ENCODE measurements around the gene RPL15. TPM values are rescaled to one million over a fixed set of nuclear protein-coding genes. Genes with fewer than 3 reads are reported as not detected.

Gene RPL15
- total and polyA plus RNA-seq, 4 donors, result 604 to 1,364 (median 1,055) TPM

GRCh38 chr3:23938688-23939087 lies 21.8 kb downstream of the RPL15 start:
- Histone ChIP-seq H3K9me3 (ENCODE audit: control insufficient read depth in 4 of 4, low read length in 3 of 4) (peaks cover 0 to 2% (median 0%) of the 10 kb centered on the region in 4 donors), H3K27me3 (ENCODE audit: control insufficient read depth in 4 of 4, insufficient read depth in 4 of 4, low read length in 3 of 4) (no peaks in the 10 kb centered on the region), H3K9ac (ENCODE audit: low read depth in 1 of 2, low read length in 2 of 2) (no peak overlapping the region), H3K36me3 (ENCODE audit: control insufficient read depth in 4 of 4, insufficient read depth in 3 of 4, low read depth in 1 of 4, low read length in 3 of 4) (no peaks in the 10 kb centered on the region), H3K27ac (ENCODE audit: low read depth in 1 of 2, low read length in 2 of 2) (no peak overlapping the region), H3K4me3 (ENCODE audit: low read depth in 1 of 3, low read length in 3 of 3) (no peak overlapping the region), H3K4me1 (ENCODE audit: control insufficient read depth in 4 of 4, insufficient read depth in 4 of 4, low read length in 3 of 4) (peaks cover 0 to 1% (median 0%) of the 10 kb centered on the region in 4 donors)
- TF ChIP-seq HNF4G (IDR thresholded peaks at IDR 0.05) (no peak), SP1 (IDR thresholded peaks at IDR 0.05) (no peak), EGR1 (IDR thresholded peaks at IDR 0.05; ENCODE audit: low read depth in 2 of 2) (no peak), JUND (IDR thresholded peaks at IDR 0.05) (no peak), FOXA1 (IDR thresholded peaks at IDR 0.05) (no peak), RXRA (IDR thresholded peaks at IDR 0.05) (no peak), ATF3 (IDR thresholded peaks at IDR 0.05) (no peak)
- TF ChIP-seq, protein P1, sequence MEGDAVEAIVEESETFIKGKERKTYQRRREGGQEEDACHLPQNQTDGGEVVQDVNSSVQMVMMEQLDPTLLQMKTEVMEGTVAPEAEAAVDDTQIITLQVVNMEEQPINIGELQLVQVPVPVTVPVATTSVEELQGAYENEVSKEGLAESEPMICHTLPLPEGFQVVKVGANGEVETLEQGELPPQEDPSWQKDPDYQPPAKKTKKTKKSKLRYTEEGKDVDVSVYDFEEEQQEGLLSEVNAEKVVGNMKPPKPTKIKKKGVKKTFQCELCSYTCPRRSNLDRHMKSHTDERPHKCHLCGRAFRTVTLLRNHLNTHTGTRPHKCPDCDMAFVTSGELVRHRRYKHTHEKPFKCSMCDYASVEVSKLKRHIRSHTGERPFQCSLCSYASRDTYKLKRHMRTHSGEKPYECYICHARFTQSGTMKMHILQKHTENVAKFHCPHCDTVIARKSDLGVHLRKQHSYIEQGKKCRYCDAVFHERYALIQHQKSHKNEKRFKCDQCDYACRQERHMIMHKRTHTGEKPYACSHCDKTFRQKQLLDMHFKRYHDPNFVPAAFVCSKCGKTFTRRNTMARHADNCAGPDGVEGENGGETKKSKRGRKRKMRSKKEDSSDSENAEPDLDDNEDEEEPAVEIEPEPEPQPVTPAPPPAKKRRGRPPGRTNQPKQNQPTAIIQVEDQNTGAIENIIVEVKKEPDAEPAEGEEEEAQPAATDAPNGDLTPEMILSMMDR (IDR thresholded peaks at IDR 0.05; ENCODE audit: low read depth, low read length, missing input control), result no peak
- TF ChIP-seq, protein P2, sequence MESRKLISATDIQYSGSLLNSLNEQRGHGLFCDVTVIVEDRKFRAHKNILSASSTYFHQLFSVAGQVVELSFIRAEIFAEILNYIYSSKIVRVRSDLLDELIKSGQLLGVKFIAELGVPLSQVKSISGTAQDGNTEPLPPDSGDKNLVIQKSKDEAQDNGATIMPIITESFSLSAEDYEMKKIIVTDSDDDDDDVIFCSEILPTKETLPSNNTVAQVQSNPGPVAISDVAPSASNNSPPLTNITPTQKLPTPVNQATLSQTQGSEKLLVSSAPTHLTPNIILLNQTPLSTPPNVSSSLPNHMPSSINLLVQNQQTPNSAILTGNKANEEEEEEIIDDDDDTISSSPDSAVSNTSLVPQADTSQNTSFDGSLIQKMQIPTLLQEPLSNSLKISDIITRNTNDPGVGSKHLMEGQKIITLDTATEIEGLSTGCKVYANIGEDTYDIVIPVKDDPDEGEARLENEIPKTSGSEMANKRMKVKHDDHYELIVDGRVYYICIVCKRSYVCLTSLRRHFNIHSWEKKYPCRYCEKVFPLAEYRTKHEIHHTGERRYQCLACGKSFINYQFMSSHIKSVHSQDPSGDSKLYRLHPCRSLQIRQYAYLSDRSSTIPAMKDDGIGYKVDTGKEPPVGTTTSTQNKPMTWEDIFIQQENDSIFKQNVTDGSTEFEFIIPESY (IDR thresholded peaks at IDR 0.05), result no peak
- TF ChIP-seq, protein P3, sequence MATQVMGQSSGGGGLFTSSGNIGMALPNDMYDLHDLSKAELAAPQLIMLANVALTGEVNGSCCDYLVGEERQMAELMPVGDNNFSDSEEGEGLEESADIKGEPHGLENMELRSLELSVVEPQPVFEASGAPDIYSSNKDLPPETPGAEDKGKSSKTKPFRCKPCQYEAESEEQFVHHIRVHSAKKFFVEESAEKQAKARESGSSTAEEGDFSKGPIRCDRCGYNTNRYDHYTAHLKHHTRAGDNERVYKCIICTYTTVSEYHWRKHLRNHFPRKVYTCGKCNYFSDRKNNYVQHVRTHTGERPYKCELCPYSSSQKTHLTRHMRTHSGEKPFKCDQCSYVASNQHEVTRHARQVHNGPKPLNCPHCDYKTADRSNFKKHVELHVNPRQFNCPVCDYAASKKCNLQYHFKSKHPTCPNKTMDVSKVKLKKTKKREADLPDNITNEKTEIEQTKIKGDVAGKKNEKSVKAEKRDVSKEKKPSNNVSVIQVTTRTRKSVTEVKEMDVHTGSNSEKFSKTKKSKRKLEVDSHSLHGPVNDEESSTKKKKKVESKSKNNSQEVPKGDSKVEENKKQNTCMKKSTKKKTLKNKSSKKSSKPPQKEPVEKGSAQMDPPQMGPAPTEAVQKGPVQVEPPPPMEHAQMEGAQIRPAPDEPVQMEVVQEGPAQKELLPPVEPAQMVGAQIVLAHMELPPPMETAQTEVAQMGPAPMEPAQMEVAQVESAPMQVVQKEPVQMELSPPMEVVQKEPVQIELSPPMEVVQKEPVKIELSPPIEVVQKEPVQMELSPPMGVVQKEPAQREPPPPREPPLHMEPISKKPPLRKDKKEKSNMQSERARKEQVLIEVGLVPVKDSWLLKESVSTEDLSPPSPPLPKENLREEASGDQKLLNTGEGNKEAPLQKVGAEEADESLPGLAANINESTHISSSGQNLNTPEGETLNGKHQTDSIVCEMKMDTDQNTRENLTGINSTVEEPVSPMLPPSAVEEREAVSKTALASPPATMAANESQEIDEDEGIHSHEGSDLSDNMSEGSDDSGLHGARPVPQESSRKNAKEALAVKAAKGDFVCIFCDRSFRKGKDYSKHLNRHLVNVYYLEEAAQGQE (IDR thresholded peaks at IDR 0.05), result no peak
- no peak for DNase-seq (ENCODE audit: low spot score)

DNA sequence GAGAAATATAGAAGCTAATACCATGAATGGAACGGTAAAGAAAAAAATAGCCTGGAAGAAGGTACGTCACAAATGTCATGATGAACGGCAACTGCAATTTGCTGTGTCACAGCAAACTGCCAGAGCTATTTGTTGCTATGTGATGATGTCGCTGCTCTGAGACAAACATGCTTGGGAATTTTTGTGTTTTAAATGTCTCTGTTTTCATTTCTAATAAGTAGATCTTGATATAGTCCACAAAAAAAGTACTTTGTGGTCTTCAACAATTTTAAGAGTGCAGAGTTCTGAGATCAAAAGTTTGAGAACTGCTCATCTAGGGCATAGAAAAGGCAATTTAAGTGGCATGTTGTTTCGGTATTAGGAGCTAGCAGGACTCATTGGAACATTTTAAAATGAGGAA lies 23.8 kb downstream of the RPL15 start:
- Histone ChIP-seq H3K36me3 (ENCODE audit: control insufficient read depth in 4 of 4, insufficient read depth in 3 of 4, low read depth in 1 of 4, low read length in 3 of 4) (no peaks in the 10 kb centered on the region), H3K4me3 (ENCODE audit: low read depth in 1 of 3, low read length in 3 of 3) (no peak overlapping the region), H3K27me3 (ENCODE audit: control insufficient read depth in 4 of 4, insufficient read depth in 4 of 4, low read length in 3 of 4) (no peaks in the 10 kb centered on the region), H3K4me1 (ENCODE audit: control insufficient read depth in 4 of 4, insufficient read depth in 4 of 4, low read length in 3 of 4) (peaks cover 0 to 10% (median 8%) of the 10 kb centered on the region in 4 donors), H3K27ac (ENCODE audit: low read depth in 1 of 2, low read length in 2 of 2) (no peak overlapping the region), H3K9me3 (ENCODE audit: control insufficient read depth in 4 of 4, low read length in 3 of 4) (peaks cover 0 to 2% (median 0%) of the 10 kb centered on the region in 4 donors), H3K9ac (ENCODE audit: low read depth in 1 of 2, low read length in 2 of 2) (no peak overlapping the region)
- WGBS, result 75% methylated on average over 5 of the region's 5 CpGs
- no peak for DNase-seq (ENCODE audit: low spot score)
- TF ChIP-seq JUND (IDR thresholded peaks at IDR 0.05) (no peak), MAX (IDR thresholded peaks at IDR 0.05) (no peak), HNF4A (conservative IDR thresholded peaks at IDR 0.05) (no peak), FOXA2 (IDR thresholded peaks at IDR 0.05) (no peak), ATF3 (IDR thresholded peaks at IDR 0.05) (no peak), SP1 (IDR thresholded peaks at IDR 0.05) (no peak), GABPA (IDR thresholded peaks at IDR 0.05 in 1 of 2, conservative IDR thresholded peaks at IDR 0.05 in 1 of 2) (no peak), TAF1 (conservative IDR thresholded peaks at IDR 0.05) (no peak), RXRA (IDR thresholded peaks at IDR 0.05) (no peak), FOXA1 (IDR thresholded peaks at IDR 0.05) (no peak), RAD21 (IDR thresholded peaks at IDR 0.05) (no peak)
- TF ChIP-seq, protein P3 (IDR thresholded peaks at IDR 0.05), result no peak
- TF ChIP-seq, protein P1 (IDR thresholded peaks at IDR 0.05; ENCODE audit: low read depth, low read length, missing input control), result no peak

Data from liver (tissue), 9 donors.